Astrocyte (in vitro differentiated cells and primary cell): ENCODE measurements around the gene GPC3. TPM values are rescaled to one million over a fixed set of nuclear protein-coding genes. Genes with fewer than 3 reads are reported as not detected.

Source experiments
- DNase-seq: peaks from one replicate; pipeline ENCODE4 v3.0.0-alpha.2; 2010; ENCODE audit warnings: low read depth
- FAIRE-seq: peaks from 2 replicates; lab custom pipeline; 2011; peaks lifted over from hg19 to GRCh38; lab: Jason Lieb, UNC
- H2AFZ ChIP-seq: 2 replicates; pipeline ENCODE4 v1.6.0; 2012; ENCODE audit warnings: low read depth, low read length, inconsistent platforms
- H3K27ac ChIP-seq: 2 replicates; pipeline ENCODE4 v1.5.1; 2011; ENCODE audit warnings: low read depth, low read length, inconsistent platforms
- H3K27me3 ChIP-seq: 2 replicates; pipeline ENCODE4 v1.6.0; 2011; ENCODE audit warnings: low read length, inconsistent platforms; ENCODE audit not compliant: insufficient read depth
- H3K36me3 ChIP-seq: 2 replicates; pipeline ENCODE4 v1.5.1; 2011; ENCODE audit warnings: low read length, inconsistent platforms; ENCODE audit not compliant: insufficient read depth
- H3K4me1 ChIP-seq: 2 replicates; pipeline ENCODE4 v1.5.1; 2011; ENCODE audit warnings: low read length, inconsistent platforms; ENCODE audit not compliant: insufficient read depth
- H3K4me2 ChIP-seq: 2 replicates; pipeline ENCODE4 v1.6.0; 2012; ENCODE audit warnings: low read length, inconsistent platforms
- H3K4me3 ChIP-seq: 2 replicates; pipeline ENCODE4 v1.5.1; 2011; ENCODE audit warnings: low read depth, mild to moderate bottlenecking, low read length, inconsistent platforms; ENCODE audit not compliant: insufficient read depth
- H3K79me2 ChIP-seq: 2 replicates; pipeline ENCODE4 v1.6.0; 2012; ENCODE audit warnings: mild to moderate bottlenecking, low read length, inconsistent platforms; ENCODE audit not compliant: insufficient read depth
- H3K9ac ChIP-seq: 2 replicates; pipeline ENCODE4 v1.6.0; 2012; ENCODE audit warnings: mild to moderate bottlenecking, low read length, inconsistent platforms
- H3K9me3 ChIP-seq: 2 replicates; pipeline ENCODE4 v1.5.1; 2012; ENCODE audit warnings: low read depth, mild to moderate bottlenecking, low read length, inconsistent platforms; ENCODE audit not compliant: insufficient read depth
- H4K20me1 ChIP-seq: 2 replicates; pipeline ENCODE4 v1.6.0; 2012; ENCODE audit warnings: low read length, inconsistent platforms; ENCODE audit not compliant: insufficient read depth
- H3K27ac Mint-ChIP-seq: one replicate; pipeline ENCODE4 v1.8.0; 2021; ENCODE audit warnings: mild to moderate bottlenecking, mixed read lengths; ENCODE audit not compliant: unreplicated experiment
- H3K27me3 Mint-ChIP-seq: one replicate; pipeline ENCODE4 v1.8.0; 2021; ENCODE audit warnings: low read depth, mixed read lengths; ENCODE audit not compliant: unreplicated experiment
- H3K36me3 Mint-ChIP-seq: one replicate; pipeline ENCODE4 v1.8.0; 2021; ENCODE audit warnings: low read depth, mixed read lengths; ENCODE audit not compliant: unreplicated experiment
- H3K4me1 Mint-ChIP-seq: one replicate; pipeline ENCODE4 v1.8.0; 2021; ENCODE audit warnings: low read depth, mixed read lengths; ENCODE audit not compliant: unreplicated experiment
- H3K4me3 Mint-ChIP-seq: one replicate; pipeline ENCODE4 v1.8.0; 2021; ENCODE audit warnings: mild to moderate bottlenecking, moderate library complexity, mixed read lengths; ENCODE audit not compliant: unreplicated experiment
- H3K9me3 Mint-ChIP-seq: one replicate; pipeline ENCODE4 v1.8.0; 2021; ENCODE audit warnings: mild to moderate bottlenecking, mixed read lengths; ENCODE audit not compliant: unreplicated experiment
- CTCF ChIP-seq: IDR thresholded peaks from 2 replicates; pipeline ENCODE4 v1.5.1; 2011; ENCODE audit warnings: low read depth, mild to moderate bottlenecking, inconsistent platforms, low read length, moderate library complexity; ENCODE audit not compliant: insufficient read depth
- EZH2 ChIP-seq: IDR thresholded peaks from 2 replicates; pipeline ENCODE4 v1.6.1; 2012; ENCODE audit warnings: mild to moderate bottlenecking, low read length, inconsistent platforms; ENCODE audit not compliant: insufficient read depth
- total RNA-seq: library from RNA; stranded (reverse); gene quantifications from 2 replicates; pipeline ENCODE4 v1.2.1, GENCODE V29; 2021

Gene GPC3
- total RNA-seq, 1 donor from 2014 or later = 8.2 TPM

DNA sequence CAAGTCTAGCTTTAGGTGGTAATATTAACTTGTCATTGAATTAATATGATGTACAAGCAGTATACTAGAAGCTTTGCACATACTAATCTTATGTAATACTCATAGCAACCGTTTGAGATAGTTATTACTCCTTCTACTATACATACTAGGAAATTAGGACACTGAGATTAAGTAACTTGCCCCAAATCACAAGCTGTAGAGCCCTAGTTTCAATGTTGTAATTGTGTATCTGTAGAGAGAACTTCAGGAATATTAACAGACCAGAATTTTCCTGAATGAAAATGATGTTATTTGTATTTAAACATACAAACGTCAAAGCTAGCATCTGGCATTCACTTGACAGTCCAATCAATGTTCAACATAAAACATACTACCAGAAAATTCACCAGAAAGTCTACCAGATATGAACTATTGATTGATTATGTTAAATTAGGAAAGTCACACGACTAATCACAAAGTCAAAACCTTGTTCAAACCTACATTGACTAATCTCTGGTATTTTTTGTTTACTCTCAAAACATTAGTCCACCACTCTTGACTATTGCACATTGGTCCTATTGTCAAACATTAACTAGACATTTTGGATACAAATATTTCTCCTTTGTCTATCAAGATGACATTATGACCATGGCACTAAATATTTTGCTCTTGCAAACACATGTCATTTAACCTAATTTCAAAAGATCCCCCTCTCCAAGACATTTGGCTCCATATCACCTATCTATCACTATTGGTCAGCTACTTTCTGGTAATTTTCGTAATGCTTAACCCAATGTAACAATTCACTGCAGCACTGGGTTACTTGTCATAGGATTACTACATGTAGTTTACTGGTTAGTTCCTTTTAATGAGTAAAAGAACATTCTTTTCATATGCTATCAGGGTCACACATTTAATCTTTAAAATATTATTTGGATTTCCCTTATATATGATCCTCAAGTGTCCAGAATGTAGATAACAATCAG, 100.7 kb downstream of the GPC3 start:
- Histone ChIP-seq H3K27me3 (no peaks in the 10 kb centered on the region), H4K20me1 (no peaks in the 10 kb centered on the region)
- no peaks in the 10 kb centered on the region for H3K36me3 Mint-ChIP-seq

DNA sequence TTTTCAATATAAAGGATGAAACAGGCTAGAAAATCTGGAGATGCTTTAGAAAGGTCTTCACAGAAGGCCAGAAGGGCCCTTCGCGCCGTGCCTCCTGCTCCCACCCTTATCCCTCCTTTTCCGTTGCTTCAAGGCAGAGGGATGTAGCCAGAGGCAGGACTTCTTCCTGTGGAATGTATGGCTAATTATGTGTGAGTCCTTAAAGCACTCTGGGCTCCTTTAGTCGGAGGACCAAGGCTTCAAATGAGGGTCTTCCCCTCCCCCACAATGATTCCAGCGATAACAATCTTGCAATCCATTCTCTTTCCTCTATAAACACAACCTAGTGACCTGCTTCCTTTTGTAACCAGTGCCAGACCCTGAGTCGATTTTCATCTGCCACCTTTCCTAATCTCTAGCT, 103.5 kb downstream of the GPC3 start:
- Mint-ChIP-seq H3K36me3 (no peaks in the 10 kb centered on the region), H3K27ac (no peak overlapping the region), H3K4me1 (no peaks in the 10 kb centered on the region), H3K4me3 (no peak overlapping the region), H3K9me3 (no peaks in the 10 kb centered on the region), H3K27me3 (peaks cover 3% of the 10 kb centered on the region)
- Histone ChIP-seq H3K27me3 (no peaks in the 10 kb centered on the region), H3K79me2 (no peaks in the 10 kb centered on the region), H3K27ac (no peak overlapping the region), H3K9ac (no peak overlapping the region), H2AFZ (no peak overlapping the region), H4K20me1 (no peaks in the 10 kb centered on the region), H3K4me1 (no peaks in the 10 kb centered on the region), H3K9me3 (no peaks in the 10 kb centered on the region), H3K4me2 (no peak overlapping the region), H3K36me3 (no peaks in the 10 kb centered on the region), H3K4me3 (no peak overlapping the region)
- no peak for TF ChIP-seq CTCF
- TF ChIP-seq EZH2 = no peak
- no peak for DNase-seq
- FAIRE-seq = peak; percentile 80

More for the DNA sequence above, 100.7 kb downstream of the GPC3 start:
- no peak overlapping the region for H3K4me2 ChIP-seq
- H3K36me3 ChIP-seq = no peaks in the 10 kb centered on the region
- no peaks in the 10 kb centered on the region for H3K4me1 ChIP-seq
- no peak overlapping the region for H3K27ac Mint-ChIP-seq
- DNase-seq = no peak
- H3K4me3 ChIP-seq = no peak overlapping the region
- H3K27me3 Mint-ChIP-seq = peaks cover 3% of the 10 kb centered on the region
- no peak overlapping the region for H2AFZ ChIP-seq
- H3K9me3 Mint-ChIP-seq = no peaks in the 10 kb centered on the region
- TF ChIP-seq CTCF = no peak
- TF ChIP-seq EZH2 = no peak
- peak; percentile 91 for FAIRE-seq
- no peaks in the 10 kb centered on the region for H3K4me1 Mint-ChIP-seq
- H3K9ac ChIP-seq = no peak overlapping the region
- H3K4me3 Mint-ChIP-seq = no peak overlapping the region
- H3K79me2 ChIP-seq = no peaks in the 10 kb centered on the region
- H3K27ac ChIP-seq = no peak overlapping the region
- no peaks in the 10 kb centered on the region for H3K9me3 ChIP-seq

DNA sequence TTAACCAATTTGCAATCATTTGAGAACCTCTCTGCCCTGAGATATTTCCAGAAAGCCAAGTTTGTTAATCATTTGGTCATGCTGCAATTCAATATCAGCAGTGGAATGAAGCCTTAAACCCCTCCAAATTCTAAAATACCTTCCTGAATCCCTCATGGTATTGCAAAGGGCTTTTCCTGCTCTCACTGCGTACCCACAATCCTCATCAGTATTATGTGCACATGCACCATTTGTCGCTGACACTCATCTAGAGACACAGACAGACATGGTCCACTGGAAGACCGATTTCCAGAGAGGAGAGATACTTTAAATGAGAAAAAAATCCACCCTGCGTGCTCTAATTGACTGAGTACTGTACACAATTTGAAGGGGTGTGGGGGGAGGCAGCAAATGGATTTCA, 104.4 kb downstream of the GPC3 start:
- Histone ChIP-seq H3K36me3 (no peaks in the 10 kb centered on the region), H3K27me3 (no peaks in the 10 kb centered on the region), H3K27ac (no peak overlapping the region), H2AFZ (no peak overlapping the region), H3K9ac (no peak overlapping the region), H3K9me3 (no peaks in the 10 kb centered on the region), H3K79me2 (no peaks in the 10 kb centered on the region), H4K20me1 (no peaks in the 10 kb centered on the region), H3K4me2 (no peak overlapping the region), H3K4me3 (no peak overlapping the region), H3K4me1 (no peaks in the 10 kb centered on the region)
- no peak for TF ChIP-seq CTCF
- TF ChIP-seq EZH2 = no peak
- no peak for FAIRE-seq
- no peaks in the 10 kb centered on the region for H3K4me1 Mint-ChIP-seq
- no peaks in the 10 kb centered on the region for H3K36me3 Mint-ChIP-seq
- no peaks in the 10 kb centered on the region for H3K9me3 Mint-ChIP-seq
- no peak overlapping the region for H3K4me3 Mint-ChIP-seq
- peaks cover 3% of the 10 kb centered on the region for H3K27me3 Mint-ChIP-seq
- no peak for DNase-seq
- H3K27ac Mint-ChIP-seq = no peak overlapping the region
